CD14-positive monocyte (primary cell): ENCODE results near the gene IL18RAP. TPM values are rescaled to one million over a fixed set of nuclear protein-coding genes. Genes with fewer than 3 reads are reported as not detected.

Experiments used
- DNase-seq, 3 donors: peaks; one replicate each; pipeline ENCODE4 v3.0.0-alpha.2; 2011 to 2022
- H2AFZ ChIP-seq: 2 replicates; pipeline ENCODE4 v1.6.0; 2012; ENCODE audit warnings: mild to moderate bottlenecking, low read depth, low read length, inconsistent platforms; ENCODE audit not compliant: insufficient read depth, poor library complexity, severe bottlenecking
- H3K27ac ChIP-seq, 2 donors: 1 replicate in 1 of 2; 2 replicates in 1 of 2; pipeline ENCODE4 v1.5.1; 2012 to 2013; ENCODE audit warnings: low read length in 2 of 2, control low read depth in 1 of 2, inconsistent platforms in 1 of 2, low read depth in 1 of 2, mild to moderate bottlenecking in 1 of 2
- H3K27me3 ChIP-seq, 2 donors: one replicate each; pipeline versions ENCODE4 v1.6.0 to v1.6.1; 2011 to 2013; ENCODE audit warnings: low read length in 2 of 2; ENCODE audit not compliant: control insufficient read depth in 2 of 2, insufficient read depth in 2 of 2
- H3K36me3 ChIP-seq, 2 donors: replicated peaks in 1 of 2; 1 replicate in 1 of 2; 2 replicates in 1 of 2; pipeline versions ENCODE4 v1.5.1 to v1.6.1; 2012 to 2013; ENCODE audit warnings: low read length in 2 of 2, control low read depth in 1 of 2, inconsistent platforms in 1 of 2, mild to moderate bottlenecking in 1 of 2; ENCODE audit not compliant: insufficient read depth in 2 of 2, control insufficient read depth in 1 of 2
- H3K4me1 ChIP-seq, 2 donors: 1 replicate in 1 of 2; 2 replicates in 1 of 2; pipeline versions ENCODE4 v1.5.1 to v1.6.1; 2012 to 2013; ENCODE audit warnings: low read length in 2 of 2, control low read depth in 1 of 2, inconsistent platforms in 1 of 2, mild to moderate bottlenecking in 1 of 2, moderate library complexity in 1 of 2; ENCODE audit not compliant: insufficient read depth in 2 of 2, control insufficient read depth in 1 of 2
- H3K4me2 ChIP-seq: replicated peaks from 2 replicates; pipeline ENCODE3; 2012; ENCODE audit warnings: low read length, moderate library complexity, mild to moderate bottlenecking; ENCODE audit not compliant: poor library complexity, severe bottlenecking; ENCODE audit errors: extremely low read depth
- H3K4me3 ChIP-seq, 3 experiments: fragments of 200-600 bp in 1 of 3; sonication (generic) in 1 of 3; replicated peaks in 1 of 3; 1 replicate in 2 of 3; 2 replicates in 1 of 3; pipeline ENCODE4 v1.5.1; 2011 to 2013; ENCODE audit warnings: low read length in 3 of 3, mild to moderate bottlenecking in 3 of 3, control low read depth in 2 of 3, low read depth in 2 of 3, inconsistent platforms in 1 of 3, moderate library complexity in 1 of 3
- H3K79me2 ChIP-seq: 2 replicates; pipeline ENCODE4 v1.6.0; 2012; ENCODE audit warnings: mild to moderate bottlenecking, control low read depth, inconsistent platforms, low read length, moderate library complexity; ENCODE audit not compliant: insufficient read depth
- H3K9ac ChIP-seq: 2 replicates; pipeline ENCODE4 v1.6.0; 2017; ENCODE audit warnings: low read length, mild to moderate bottlenecking; ENCODE audit not compliant: insufficient read depth, poor library complexity, severe bottlenecking
- H3K9me3 ChIP-seq, 2 donors: replicated peaks in 1 of 2; 1 replicate in 1 of 2; 2 replicates in 1 of 2; pipeline versions ENCODE4 v1.5.1 to v1.6.1; 2012 to 2013; ENCODE audit warnings: low read length in 2 of 2, control low read depth in 1 of 2; ENCODE audit not compliant: control insufficient read depth in 1 of 2, insufficient read depth in 1 of 2
- H4K20me1 ChIP-seq: 2 replicates; pipeline ENCODE4 v1.6.0; 2012; ENCODE audit warnings: mild to moderate bottlenecking, low read length, control low read depth, moderate library complexity; ENCODE audit not compliant: insufficient read depth
- H3K27ac Mint-ChIP-seq, 7 donors: one replicate each; pipeline ENCODE4 v1.8.0; 2020; ENCODE audit warnings: mild to moderate bottlenecking in 7 of 7, mixed read lengths in 7 of 7, moderate library complexity in 6 of 7, inconsistent platforms in 2 of 7
- H3K27me3 Mint-ChIP-seq, 3 donors: one replicate each; pipeline ENCODE4 v1.8.0; 2021 to 2022; ENCODE audit warnings: low read depth in 3 of 3, mild to moderate bottlenecking in 3 of 3, mixed read lengths in 3 of 3, moderate library complexity in 3 of 3, inconsistent platforms in 1 of 3
- H3K36me3 Mint-ChIP-seq, 2 donors: one replicate each; pipeline ENCODE4 v1.8.0; 2020; ENCODE audit warnings: mixed read lengths in 2 of 2, inconsistent platforms in 1 of 2, mild to moderate bottlenecking in 1 of 2
- H3K4me1 Mint-ChIP-seq: one replicate; pipeline ENCODE4 v1.8.0; 2020; ENCODE audit warnings: mild to moderate bottlenecking, mixed read lengths
- H3K4me3 Mint-ChIP-seq, 2 donors: one replicate each; pipeline ENCODE4 v1.8.0; 2020; ENCODE audit warnings: mild to moderate bottlenecking in 2 of 2, mixed read lengths in 2 of 2, moderate library complexity in 1 of 2
- H3K9me3 Mint-ChIP-seq, 7 donors: one replicate each; pipeline ENCODE4 v1.8.0; 2020 to 2022; ENCODE audit warnings: mixed read lengths in 7 of 7, mild to moderate bottlenecking in 6 of 7, moderate library complexity in 6 of 7, inconsistent platforms in 2 of 7
- WGBS: methylation state at CpG from one replicate; pipeline ENCODE4 v1.1.5; 2013; ENCODE audit warnings: missing lambda C conversion rate; ENCODE audit not compliant: insufficient coverage; 5-methylcytosine and 5-hydroxymethylcytosine counted together
- intact Hi-C, 2 donors: fragments of 100-400 bp; cut with micrococcal nuclease; formaldehyde crosslinking; loops; one replicate each; pipeline versions ENCODE4 v1.15.0 to v1.15.1; 2023
- polyA plus RNA-seq, 3 donors: library from polyadenylated mRNA; depleted of rRNA in 1 of 3; unstranded in 2 of 3; stranded (reverse) in 1 of 3; fragments of 300-500 nt in 2 of 3; fragments of >200 nt in 1 of 3; fragmentation: Illumina TruSeq in 2 of 3; gene quantifications; 1 replicate in 2 of 3; 2 replicates in 1 of 3; pipeline ENCODE4 v1.2.3, GENCODE V29; 2012 to 2021
- TF ChIP-seq, protein P1 (sequence below): fragments of 200-600 bp; IDR thresholded peaks from one replicate; pipeline ENCODE4 v1.8.0; 2022; ENCODE audit warnings: antibody characterized with exemption, mild to moderate bottlenecking

The IL18RAP gene
- polyA plus RNA-seq, 3 donors, result 0.24 TPM; not detected in 2

DNA sequence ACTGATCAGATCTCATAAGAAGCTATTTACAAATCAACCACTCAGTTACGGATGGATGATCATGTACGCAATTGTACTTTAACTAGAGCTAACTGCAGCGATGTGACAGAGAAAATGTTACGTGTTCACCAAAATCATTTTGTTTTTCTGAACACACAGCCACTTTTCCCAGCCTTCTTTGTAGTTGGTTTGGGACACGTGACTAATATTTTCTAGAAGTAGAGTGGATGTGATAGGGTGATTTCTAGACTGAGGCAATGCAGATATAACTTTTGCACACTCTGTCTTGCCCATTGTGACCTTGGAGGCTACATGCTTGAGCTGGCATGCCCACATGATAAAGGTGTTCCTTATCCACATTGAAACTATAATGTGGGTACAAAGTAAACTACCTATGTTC is 40.2 kb downstream of the IL18RAP start:
- 100% methylated on average over 2 of the region's 5 CpGs for WGBS
- H2AFZ ChIP-seq, result no peak overlapping the region
- peaks cover 3 to 5% (median 4%) of the 10 kb centered on the region in 3 donors for H3K27me3 Mint-ChIP-seq
- no peaks in the 10 kb centered on the region for H3K36me3 Mint-ChIP-seq
- H3K4me3 ChIP-seq, result no peak overlapping the region
- DNase-seq, result no peak
- H3K4me1 Mint-ChIP-seq, result no peaks in the 10 kb centered on the region
- no peaks in the 10 kb centered on the region for H4K20me1 ChIP-seq
- no peak overlapping the region for H3K9ac ChIP-seq
- intact Hi-C loops, result no loop called here
- no peaks in the 10 kb centered on the region for H3K36me3 ChIP-seq
- H3K4me1 ChIP-seq, result no peaks in the 10 kb centered on the region
- no peaks in the 10 kb centered on the region for H3K9me3 ChIP-seq
- H3K79me2 ChIP-seq, result no peaks in the 10 kb centered on the region
- TF ChIP-seq, protein P1, sequence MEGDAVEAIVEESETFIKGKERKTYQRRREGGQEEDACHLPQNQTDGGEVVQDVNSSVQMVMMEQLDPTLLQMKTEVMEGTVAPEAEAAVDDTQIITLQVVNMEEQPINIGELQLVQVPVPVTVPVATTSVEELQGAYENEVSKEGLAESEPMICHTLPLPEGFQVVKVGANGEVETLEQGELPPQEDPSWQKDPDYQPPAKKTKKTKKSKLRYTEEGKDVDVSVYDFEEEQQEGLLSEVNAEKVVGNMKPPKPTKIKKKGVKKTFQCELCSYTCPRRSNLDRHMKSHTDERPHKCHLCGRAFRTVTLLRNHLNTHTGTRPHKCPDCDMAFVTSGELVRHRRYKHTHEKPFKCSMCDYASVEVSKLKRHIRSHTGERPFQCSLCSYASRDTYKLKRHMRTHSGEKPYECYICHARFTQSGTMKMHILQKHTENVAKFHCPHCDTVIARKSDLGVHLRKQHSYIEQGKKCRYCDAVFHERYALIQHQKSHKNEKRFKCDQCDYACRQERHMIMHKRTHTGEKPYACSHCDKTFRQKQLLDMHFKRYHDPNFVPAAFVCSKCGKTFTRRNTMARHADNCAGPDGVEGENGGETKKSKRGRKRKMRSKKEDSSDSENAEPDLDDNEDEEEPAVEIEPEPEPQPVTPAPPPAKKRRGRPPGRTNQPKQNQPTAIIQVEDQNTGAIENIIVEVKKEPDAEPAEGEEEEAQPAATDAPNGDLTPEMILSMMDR, result no peak
- peaks cover 0 to 2% (median 0%) of the 10 kb centered on the region in 7 donors for H3K9me3 Mint-ChIP-seq
- no peak overlapping the region for H3K4me2 ChIP-seq
- H3K27ac ChIP-seq, result no peak overlapping the region
- H3K27ac Mint-ChIP-seq, result no peak overlapping the region
- H3K4me3 Mint-ChIP-seq, result no peak overlapping the region
- H3K27me3 ChIP-seq, result no peaks in the 10 kb centered on the region

DNA sequence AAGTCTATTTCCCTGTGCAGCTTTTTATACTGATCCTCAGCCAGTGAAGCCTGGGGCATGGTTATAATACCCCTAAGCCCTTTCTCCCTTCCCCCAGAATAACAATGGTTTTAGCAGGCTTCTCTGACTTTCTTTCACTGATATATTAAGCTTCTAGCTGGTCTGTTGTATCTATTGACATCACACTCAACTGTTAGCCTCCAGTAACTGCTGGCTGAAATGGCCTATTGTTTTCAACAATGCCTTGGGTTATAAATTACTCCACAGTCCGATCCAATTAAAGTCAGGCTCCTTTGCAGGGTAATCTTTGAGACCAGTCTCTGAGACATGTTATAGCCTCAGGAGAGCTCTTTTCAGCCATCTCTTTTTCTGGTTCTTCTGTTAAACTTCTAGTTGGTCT is 47.2 kb downstream of the IL18RAP start:
- no peaks in the 10 kb centered on the region for H3K36me3 Mint-ChIP-seq
- intact Hi-C loops, result loop anchor here (5.0 kb wide), 2 partner anchors 122 to 147 kb away; partner anchors contain the start of gene SLC9A2 (in 2 of the 2)
- Histone ChIP-seq H3K9me3 (peaks cover 0 to 3% of the 10 kb centered on the region in 2 donors), H3K4me1 (no peaks in the 10 kb centered on the region), H3K27me3 (peaks cover 10 to 13% of the 10 kb centered on the region in 2 donors), H3K27ac (no peak overlapping the region), H3K79me2 (no peaks in the 10 kb centered on the region), H3K36me3 (no peaks in the 10 kb centered on the region), H4K20me1 (no peaks in the 10 kb centered on the region), H3K9ac (no peak overlapping the region), H2AFZ (no peak overlapping the region), H3K4me3 (no peak overlapping the region), H3K4me2 (no peak overlapping the region)
- peaks cover 4 to 22% (median 7%) of the 10 kb centered on the region in 7 donors for H3K9me3 Mint-ChIP-seq
- H3K27ac Mint-ChIP-seq, result no peak overlapping the region
- no peak overlapping the region for H3K4me3 Mint-ChIP-seq
- DNase-seq, result no peak
- WGBS, result 100% methylated on average over 1 of the region's 1 CpG
- TF ChIP-seq, protein P1, result no peak
- no peaks in the 10 kb centered on the region for H3K4me1 Mint-ChIP-seq
- H3K27me3 Mint-ChIP-seq, result peaks cover 1 to 22% (median 5%) of the 10 kb centered on the region in 3 donors
